GM19395 (cell line): ENCODE results near the gene TFAP2A.

Source experiments
- ATAC-seq: cut with Tn5 transposase; IDR thresholded peaks from one replicate; pipeline ENCODE4 v1.9.1; 2021; ENCODE audit warnings: mild to moderate bottlenecking, moderate library complexity; ENCODE audit not compliant: unreplicated experiment

Gene TFAP2A

GRCh38 chr6:10402648-10403311, 12.1 kb downstream of the TFAP2A start:
- no peak for ATAC-seq

GRCh38 chr6:10401632-10402223, 13.1 kb downstream of the TFAP2A start:
- ATAC-seq: no peak

- no peak for ATAC-seq
These were observed 13.8 kb downstream of the TFAP2A start for GRCh38 chr6:10401004-10401536.

- ATAC-seq: no peak
These were observed 14.5 kb downstream of the TFAP2A start for GRCh38 chr6:10400330-10400729.

GRCh38 chr6:10399451-10399850, 15.4 kb downstream of the TFAP2A start:
- no peak for ATAC-seq

GRCh38 chr6:10398446-10399218, 16.2 kb downstream of the TFAP2A start:
- ATAC-seq: no peak

GRCh38 chr6:10397756-10398445, 17.0 kb downstream of the TFAP2A start:
- ATAC-seq: no peak

- no peak for ATAC-seq
These were observed 18.1 kb downstream of the TFAP2A start for GRCh38 chr6:10396785-10397184.

GRCh38 chr6:10395704-10396546, 18.9 kb downstream of the TFAP2A start:
- no peak for ATAC-seq

GRCh38 chr6:10395171-10395703, 19.6 kb downstream of the TFAP2A start:
- no peak for ATAC-seq

- ATAC-seq: no peak
These were observed 21.2 kb downstream of the TFAP2A start for GRCh38 chr6:10393544-10394225.

GRCh38 chr6:10391799-10392198, 23.1 kb downstream of the TFAP2A start:
- ATAC-seq: no peak

GRCh38 chr6:10391299-10391630, 23.6 kb downstream of the TFAP2A start:
- no peak for ATAC-seq

GRCh38 chr6:10390495-10391298, 24.2 kb downstream of the TFAP2A start:
- ATAC-seq: no peak

GRCh38 chr6:10389739-10390494, 25.0 kb downstream of the TFAP2A start:
- no peak for ATAC-seq

- ATAC-seq: no peak
These were observed 27.9 kb downstream of the TFAP2A start for GRCh38 chr6:10386756-10387654.

- no peak for ATAC-seq
These were observed 28.7 kb downstream of the TFAP2A start for GRCh38 chr6:10386220-10386619.
